ENCODE measurements around the gene COX6A2.

Gene COX6A2

DNA sequence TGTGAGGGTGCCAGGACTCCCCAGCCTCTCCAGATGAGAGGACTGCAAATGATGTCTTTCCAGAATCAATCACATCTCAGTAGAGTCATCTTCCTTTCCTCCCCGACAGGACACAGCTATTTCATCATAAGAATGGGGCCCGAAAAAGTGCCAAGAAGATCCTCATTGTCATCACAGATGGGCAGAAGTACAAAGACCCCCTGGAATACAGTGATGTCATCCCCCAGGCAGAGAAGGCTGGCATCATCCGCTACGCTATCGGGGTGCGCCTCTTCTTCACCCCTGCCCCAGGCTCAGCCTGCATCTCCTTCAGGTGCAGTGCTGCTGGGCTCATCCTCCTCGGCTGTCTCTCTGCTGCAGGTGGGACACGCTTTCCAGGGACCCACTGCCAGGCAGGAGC, 20.8 kb downstream of the COX6A2 start:
- no peak for DNase-seq

DNA sequence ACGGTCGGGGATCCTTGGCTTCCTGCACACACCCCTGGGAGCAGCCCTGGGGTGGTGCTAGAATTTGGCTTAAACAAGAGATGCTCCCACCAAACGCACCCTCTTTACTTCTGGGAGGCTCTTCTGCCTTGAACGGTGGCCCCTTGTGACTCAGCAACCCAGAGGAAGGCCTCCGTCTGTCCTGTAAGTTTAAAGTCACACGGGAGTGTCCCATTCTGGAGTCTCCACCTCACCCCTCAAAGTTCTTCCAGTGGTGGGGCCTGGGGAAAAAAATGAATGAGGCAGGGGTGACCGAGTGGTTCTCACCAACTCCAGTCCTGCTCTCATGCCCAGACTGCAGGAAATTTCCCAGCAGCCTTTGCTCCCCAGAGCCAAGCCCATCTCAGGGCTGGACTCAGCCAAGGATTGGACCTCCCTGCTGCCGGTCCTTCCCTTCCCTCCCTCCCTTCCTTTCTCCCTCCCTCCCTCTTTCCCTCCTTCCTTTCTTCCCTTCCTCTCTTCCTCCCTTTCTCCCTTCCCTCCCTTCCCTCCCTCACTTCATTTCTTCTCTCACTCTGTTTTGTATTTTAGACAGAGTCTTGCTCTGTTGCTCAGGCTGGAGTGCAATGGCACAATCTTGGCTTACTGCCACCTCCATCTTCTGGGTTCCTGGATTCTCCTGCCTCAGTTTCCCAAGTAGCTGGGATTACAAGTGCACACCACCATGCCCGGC, 23.7 kb downstream of the COX6A2 start:
- no peak for DNase-seq

DNA sequence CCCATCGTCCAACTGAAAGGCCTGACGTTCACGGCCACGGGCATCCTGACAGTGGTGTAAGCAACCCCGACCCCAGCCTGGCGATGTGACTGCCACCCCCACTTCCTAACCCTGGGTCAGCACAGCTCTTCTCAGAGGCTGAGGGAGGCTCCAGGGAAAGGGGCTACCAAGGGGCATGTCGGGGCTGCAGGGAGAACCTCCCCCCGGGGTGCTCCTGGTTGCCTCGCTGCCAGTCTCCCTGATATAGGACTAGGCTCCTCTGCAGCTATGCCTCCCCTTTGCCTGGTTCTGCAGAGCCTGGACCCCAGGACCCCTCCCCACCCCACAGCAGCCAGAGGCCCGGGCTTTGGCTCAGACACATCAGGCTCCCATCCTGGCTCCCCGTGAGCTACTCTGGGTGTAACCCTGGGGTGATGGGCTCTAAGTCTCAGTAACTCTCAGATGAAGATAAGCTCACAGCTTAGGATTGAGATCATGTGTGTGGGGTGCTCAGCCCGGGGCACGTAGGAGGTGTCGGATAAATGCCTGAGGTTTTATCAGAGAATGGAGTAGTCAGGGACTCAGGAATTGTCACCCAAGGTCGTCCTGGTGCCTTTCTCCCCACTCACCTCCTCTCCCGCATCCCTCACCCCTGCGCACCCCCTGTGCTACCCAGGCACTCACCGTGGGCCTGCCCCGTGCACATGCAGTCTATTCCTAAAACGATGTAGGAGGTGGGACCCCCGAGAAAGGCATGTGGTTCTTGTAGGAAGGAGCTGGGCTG, 24.4 kb downstream of the COX6A2 start:
- no peak for DNase-seq

DNA sequence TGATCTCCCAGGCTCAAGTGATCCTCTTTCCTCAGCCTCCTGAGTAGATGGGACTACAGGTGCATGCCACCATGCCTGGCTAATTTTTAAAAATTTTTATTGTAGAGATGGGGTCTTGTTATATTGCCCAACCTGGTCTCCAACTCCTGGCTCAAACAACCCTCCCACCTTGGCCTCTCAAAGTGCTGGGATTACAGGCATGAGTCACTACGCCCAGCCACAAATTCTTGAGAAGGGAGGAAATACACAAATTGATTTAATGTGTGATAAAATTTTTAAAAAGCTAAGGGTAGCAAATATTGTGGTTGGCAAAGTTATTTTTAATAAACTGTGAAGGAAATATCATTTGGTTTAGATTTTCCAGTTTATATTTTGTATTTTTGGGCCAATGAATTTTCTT, 25.5 kb downstream of the COX6A2 start:
- peak in 1 of 5 experiments; percentile 69 for DNase-seq

DNA sequence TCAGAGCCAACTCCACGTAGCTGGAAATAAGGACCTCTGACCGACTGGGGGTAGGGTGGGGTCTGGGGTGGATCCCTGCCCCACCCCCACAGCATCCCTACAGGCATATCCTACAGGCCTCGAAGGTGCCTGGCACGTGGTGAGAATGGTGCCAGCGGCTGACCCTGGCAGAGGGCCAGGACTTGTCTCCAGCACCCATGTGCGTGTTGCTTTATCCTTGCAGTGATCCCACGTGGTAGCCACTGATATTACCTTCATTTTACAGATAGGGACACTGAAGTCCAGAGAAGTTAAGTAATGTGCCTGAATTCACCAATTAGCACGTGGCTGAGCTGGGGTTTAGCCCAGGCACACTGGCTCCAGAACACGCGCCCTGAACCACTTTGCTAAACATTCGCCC, 26.7 kb downstream of the COX6A2 start:
- DNase-seq, result no peak

DNA sequence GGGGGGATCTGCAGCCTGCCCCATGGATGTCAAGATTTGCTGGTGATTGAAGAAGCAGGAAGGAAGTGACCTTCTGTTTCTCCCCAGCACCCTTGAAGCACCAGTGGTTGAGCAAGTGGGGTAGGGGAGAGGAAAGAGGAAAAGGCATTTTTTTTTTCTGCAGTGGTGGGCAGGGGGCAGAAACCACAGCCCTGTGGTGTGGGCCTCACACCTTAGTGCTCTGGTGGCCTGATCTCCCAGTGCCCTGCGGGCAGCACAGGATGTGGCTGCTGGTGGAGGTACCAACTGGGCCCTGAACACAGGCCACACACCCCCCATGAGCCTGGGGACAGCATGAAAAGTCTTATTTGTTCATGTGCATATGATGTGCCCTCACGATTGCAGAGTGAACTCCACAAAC, 28.0 kb downstream of the COX6A2 start:
- DNase-seq, result peak in 2 of 5 experiments; percentile 36 to 87

DNA sequence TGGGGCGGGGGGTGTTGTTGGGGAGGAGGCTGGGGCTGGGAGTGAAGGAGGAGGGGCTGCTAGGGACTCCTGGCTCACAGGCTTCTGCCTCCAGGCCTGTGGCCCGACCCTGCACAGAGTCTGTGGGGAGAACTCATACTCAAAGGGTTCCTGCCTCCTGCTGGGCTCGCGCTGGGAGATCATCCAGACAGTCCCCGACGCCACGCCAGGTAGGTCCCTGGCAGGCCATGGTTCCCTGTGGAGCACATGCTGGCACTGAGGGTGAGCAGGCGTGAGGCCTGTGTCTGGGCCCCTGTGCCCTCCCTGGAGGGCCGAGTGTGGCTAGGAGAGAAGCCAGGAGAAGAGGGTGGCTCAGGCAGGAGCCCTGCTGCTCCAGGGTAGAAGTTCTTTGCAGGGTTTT, 30.5 kb downstream of the COX6A2 start:
- no peak for DNase-seq

DNA sequence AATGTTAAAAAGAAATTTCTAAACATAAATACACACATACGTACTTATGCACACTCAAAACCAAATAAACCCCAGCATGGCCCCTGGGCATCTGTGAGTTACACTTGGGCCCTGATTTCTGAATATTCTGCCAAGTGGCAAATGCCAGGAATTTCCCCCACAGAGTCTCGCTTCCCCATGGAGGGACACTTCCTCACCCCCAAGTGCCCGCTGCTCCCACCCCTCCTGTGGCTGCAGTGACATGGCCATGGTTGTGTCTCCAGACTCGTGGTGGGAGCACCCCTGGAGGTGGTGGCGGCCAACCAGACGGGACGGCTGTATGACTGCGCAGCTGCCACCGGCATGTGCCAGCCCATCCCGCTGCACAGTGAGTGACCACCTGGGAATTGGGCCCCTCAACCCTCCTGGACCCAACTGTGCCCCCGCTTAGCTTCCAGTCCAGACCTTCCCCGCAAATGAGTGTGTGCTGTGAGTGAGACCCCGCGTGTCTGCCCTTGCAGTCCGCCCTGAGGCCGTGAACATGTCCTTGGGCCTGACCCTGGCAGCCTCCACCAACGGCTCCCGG, 31.0 kb downstream of the COX6A2 start:
- DNase-seq, result no peak

DNA sequence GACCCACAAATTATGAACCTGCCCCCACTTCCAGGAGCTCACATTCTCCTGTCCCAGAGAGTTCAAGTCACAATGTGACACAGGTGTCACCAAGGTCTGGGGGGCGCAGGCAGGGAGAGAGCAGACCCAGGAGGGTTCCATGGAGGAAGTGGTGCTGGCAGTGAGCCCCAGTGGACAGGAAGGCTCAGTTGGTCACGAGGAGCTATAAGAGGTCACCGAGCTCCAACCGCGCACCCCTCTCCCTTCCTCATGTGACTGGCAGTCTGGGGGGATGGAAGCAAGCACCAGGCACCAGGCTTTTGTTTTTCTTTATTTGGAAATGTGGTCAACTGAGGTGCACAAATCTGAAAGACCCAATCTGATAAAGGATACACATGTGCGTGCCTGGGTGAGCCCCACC, 32.5 kb downstream of the COX6A2 start:
- peak in 1 of 5 experiments; percentile 43 for DNase-seq

DNA sequence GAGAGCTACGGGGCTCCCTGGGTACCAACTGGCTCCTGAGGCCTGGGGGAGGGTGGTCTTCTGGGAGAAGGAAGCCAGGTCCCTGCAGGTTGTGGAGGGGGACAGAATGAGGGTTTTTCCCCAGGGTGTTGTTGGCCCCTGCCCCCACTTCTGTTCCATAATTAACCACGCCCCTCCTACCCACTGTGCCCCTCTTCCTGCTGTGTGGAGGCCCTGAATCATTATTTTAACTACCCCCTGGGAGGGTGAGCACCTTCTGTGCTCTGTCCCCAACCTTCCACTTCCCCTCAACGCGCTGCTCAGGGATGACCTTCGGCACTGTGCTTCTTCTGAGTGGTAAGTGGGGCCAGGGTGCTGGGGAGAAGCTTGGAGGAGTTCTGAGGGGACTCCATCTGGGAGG, 35.1 kb downstream of the COX6A2 start, which contains the start of gene ITGAD:
Gene ITGAD (plus strand): TSS at position 280 of the 400 bp plus-strand sequence. CDS start 26 bp downstream, at position 306.
- DNase-seq, result no peak

DNA sequence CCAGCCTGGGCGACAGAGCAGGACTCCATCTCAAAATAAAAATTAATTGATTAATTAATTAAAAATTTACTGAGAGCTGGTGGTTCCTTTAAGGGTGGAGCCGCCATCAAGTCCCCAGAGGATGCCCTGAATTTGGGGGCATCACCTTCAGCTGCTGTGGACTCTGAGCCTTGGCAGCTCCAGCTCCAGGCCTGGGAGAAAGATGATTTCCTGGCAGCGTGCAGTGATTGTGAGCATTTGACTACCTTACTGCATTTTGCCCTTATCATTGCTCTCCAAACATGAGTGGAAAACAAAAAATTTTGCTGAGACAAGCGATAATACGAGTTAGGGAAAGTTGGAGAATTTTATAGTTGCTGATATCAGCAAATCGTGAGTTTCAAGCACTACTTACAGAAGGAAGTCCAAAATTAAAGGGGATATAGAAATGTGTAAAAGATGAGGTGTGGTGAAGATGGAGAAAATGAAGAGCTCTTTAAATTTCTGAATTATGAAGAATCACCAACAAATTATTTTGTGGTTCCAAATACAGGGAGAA, 37.6 kb downstream of the COX6A2 start:
- DNase-seq, result no peak

DNA sequence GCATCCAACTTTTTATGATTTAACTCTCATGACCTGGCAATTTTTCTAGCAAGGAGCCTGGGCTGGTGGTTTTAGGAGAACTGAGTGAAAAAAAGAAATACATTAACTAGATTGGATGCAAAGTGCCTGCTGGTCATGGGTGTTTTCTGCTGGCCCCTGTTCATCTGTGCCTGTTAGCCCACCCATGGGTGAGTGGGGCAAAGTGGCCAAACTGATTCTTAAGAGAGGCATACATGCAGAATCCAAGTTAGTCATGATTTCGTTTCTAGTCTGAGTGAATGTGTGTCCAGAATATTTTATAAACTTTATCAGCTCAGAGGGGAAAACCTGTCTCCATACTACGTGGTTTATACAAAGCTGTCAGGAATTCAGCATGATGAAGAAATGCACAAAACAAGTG, 39.6 kb downstream of the COX6A2 start:
- no peak for DNase-seq

DNA sequence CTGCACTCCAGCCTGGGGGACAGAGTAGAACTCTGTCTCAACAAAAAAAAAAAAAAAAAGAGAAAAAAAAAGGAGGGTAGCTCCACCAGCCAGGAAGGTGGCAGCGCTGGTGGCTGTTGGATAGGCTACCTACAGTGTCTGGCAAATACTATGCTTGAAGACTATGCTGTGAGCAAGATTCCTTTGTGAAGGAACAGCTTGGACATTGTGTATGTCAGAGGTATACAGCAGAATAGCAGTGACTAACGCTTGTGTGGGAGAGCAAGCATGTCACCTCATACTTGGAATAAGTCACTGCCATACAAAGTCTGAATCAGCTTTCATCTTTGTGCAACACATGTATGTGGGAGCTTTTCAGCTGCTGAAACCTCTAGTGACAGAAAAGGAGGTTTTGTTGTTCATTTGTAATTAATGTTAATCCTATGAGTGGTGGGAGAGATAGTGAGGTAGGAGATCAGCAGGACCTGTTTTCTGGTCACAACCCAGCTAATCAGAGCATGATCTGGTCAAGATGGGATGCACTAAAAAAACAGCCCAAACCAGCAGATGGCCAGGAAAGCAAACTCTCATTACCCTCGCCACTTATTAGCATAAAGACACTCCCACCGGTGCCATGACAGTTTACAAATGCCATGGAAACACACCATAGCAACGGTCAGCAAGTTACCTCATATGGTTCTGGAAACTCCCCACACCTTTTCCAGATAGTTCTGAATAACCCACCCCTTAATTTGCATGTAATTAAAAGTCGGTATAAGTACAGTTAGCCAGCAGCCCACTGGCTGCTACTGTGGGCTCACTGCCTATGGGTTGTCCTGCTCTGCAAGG, 41.8 kb downstream of the COX6A2 start:
- DNase-seq, result peak in 1 of 5 experiments; percentile 47

DNA sequence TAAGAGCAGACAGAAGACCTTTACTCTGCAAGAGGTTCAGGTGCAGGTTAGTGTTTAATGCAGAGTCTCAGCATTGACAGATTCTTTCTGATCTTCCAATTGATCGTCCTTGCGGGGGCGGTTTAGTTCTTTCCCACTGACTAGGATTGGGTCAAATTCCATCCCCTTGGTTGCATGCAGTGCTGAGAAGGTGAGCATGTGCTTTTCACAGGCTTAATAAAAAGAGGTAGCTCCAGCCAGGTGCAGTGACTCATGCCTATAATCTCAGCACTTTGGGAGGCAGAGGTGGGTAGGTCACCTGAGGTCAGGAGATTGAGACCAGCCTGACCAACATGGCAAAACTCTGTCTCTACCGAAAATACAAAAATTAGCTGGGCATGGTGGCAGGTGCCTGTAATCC, 42.5 kb downstream of the COX6A2 start:
- no peak for DNase-seq

DNA sequence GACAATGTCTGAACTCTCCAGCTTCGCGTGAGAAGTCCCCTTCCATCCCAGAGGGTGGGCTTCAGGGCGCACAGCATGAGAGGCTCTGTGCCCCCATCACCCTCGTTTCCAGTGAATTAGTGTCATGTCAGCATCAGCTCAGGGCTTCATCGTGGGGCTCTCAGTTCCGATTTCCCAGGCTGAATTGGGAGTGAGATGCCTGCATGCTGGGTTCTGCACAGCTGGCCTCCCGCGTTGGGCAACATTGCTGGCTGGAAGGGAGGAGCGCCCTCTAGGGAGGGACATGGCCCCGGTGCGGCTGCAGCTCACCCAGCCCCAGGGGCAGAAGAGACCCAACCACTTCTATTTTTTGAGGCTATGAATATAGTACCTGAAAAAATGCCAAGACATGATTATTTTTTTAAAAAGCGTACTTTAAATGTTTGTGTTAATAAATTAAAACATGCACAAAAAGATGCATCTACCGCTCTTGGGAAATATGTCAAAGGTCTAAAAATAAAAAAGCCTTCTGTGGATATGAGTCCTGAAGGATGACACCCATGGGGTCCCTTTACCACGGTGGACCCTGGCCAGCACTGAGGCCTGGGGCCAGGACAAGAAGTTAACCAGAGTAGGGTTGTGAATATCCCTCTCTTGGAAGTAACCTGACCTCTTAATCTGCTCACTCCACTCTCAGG, 45.5 kb downstream of the COX6A2 start:
- DNase-seq, result peak in 4 of 5 experiments; percentile 13 to 74 (median 30)

DNA sequence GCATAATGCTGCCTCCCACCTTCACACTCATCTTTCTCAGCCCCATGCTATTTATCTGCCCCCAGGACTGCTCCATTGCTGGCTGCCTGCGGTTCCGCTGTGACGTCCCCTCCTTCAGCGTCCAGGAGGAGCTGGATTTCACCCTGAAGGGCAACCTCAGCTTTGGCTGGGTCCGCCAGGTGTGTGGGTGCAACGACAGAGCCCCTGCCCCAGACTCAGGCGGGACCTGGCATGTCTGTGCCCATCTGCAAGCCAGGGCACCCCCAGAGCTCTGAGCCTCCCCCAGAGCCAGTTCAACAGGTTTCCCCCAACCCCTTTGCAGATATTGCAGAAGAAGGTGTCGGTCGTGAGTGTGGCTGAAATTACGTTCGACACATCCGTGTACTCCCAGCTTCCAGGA, 48.0 kb downstream of the COX6A2 start:
- DNase-seq, result no peak
